ENCODE results near the gene PNPLA2.

The PNPLA2 gene

GRCh38 chr11:825366-826226, 6.9 kb downstream of the PNPLA2 start:
- no peak for TF ChIP-seq CTCF (IDR thresholded peaks at IDR 0.05; ENCODE audit: low read depth, low read length)
- no peak overlapping the region for H3K4me3 ChIP-seq (replicated peaks in 1 of 2; ENCODE audit: low read depth in 2 of 2, low read length in 2 of 2)
- DNase-seq (ENCODE audit: low read depth in 2 of 2): no peak

- no peak for DNase-seq (ENCODE audit: low read depth in 2 of 2)
- TF ChIP-seq CTCF (IDR thresholded peaks at IDR 0.05; ENCODE audit: low read depth, low read length): no peak
- H3K4me3 ChIP-seq (replicated peaks in 1 of 2; ENCODE audit: low read depth in 2 of 2, low read length in 2 of 2): no peak overlapping the region
Observed at GRCh38 chr11:826227-826621, 7.5 kb downstream of the PNPLA2 start.

- TF ChIP-seq CTCF (IDR thresholded peaks at IDR 0.05; ENCODE audit: low read depth, low read length): no peak
- DNase-seq (ENCODE audit: low read depth in 2 of 2): no peak
- H3K4me3 ChIP-seq (replicated peaks in 1 of 2; ENCODE audit: low read depth in 2 of 2, low read length in 2 of 2): peak overlapping the region in 1 of 2 donors; percentile 22
Observed at GRCh38 chr11:826836-827145, 8.1 kb downstream of the PNPLA2 start.

DNA sequence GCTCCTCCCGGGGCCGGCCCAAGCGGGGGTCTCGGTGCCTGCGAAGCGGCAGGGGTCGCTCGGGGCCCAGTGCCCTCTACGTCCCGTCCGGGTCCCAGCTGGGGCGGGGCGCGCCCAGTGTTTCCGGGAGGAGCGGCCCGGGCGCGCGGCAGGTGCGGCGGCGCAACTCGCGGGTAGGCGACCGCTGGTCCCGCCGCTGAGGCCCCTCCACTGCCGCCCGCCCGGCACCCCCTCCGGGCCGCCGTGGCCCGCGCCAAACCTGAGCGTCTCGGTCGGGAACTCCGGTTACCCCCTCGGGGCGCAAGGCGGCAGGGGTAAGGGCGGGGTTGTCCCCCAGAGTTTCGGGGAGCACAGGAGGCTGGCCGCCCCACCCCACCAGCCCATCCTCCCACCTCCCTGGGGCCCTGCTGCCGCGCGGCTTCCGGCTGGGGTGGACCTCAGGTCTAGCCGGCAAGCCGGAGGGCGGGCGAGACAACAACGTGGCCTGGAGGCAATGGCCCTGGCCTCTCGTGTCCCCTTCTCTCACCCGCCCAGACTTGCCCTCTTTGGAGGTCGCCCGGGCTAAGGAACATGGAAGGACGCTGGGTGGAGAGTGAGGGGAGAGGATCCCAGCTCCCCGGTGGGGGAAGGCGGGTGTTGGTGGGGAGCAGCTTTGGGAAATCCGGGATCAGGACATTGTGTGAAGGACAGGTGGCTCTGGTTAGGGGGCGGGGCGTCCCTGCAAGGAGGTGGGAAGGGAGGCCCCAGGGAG, 8.6 kb downstream of the PNPLA2 start:
- no peak for TF ChIP-seq CTCF (IDR thresholded peaks at IDR 0.05; ENCODE audit: low read depth, low read length)
- no peak for DNase-seq (ENCODE audit: low read depth in 2 of 2)
- H3K4me3 ChIP-seq (replicated peaks in 1 of 2; ENCODE audit: low read depth in 2 of 2, low read length in 2 of 2): peak overlapping the region in 1 of 2 donors; percentile 22

DNA sequence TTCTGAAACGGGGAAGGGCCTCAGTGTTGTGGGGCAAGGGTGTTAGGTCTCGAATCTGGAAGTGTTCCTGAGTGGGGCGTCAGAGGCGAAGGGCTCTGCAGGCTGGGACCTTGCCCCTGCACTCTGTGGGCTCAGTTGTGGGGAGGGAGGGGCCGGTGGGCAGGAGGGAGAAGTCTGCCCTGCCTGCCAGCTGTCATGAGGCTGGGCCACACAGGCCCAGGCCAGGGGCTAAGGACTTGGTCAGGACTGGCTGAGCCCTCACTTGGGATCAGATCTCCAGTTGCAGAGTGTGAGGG, 9.1 kb downstream of the PNPLA2 start, which contains the start of gene CRACR2B:
Gene CRACR2B, plus strand, starts transcription at position 23 of the 296 bp plus-strand sequence. CDS start 689 bp downstream, outside the sequence.
- H3K4me3 ChIP-seq (replicated peaks in 1 of 2; ENCODE audit: low read depth in 2 of 2, low read length in 2 of 2): peak within 1 kb of the TSS in 1 of 2 donors; percentile 22
- no peak for TF ChIP-seq CTCF (IDR thresholded peaks at IDR 0.05; ENCODE audit: low read depth, low read length)

GRCh38 chr11:828506-829175, 9.9 kb downstream of the PNPLA2 start:
- DNase-seq (ENCODE audit: low read depth in 2 of 2): no peak
- TF ChIP-seq CTCF (IDR thresholded peaks at IDR 0.05; ENCODE audit: low read depth, low read length): no peak
- no peak overlapping the region for H3K4me3 ChIP-seq (replicated peaks in 1 of 2; ENCODE audit: low read depth in 2 of 2, low read length in 2 of 2)

More for the DNA sequence above, 9.1 kb downstream of the PNPLA2 start, which contains the start of gene CRACR2B:
- DNase-seq (ENCODE audit: low read depth in 2 of 2): no peak

Measured in cardiac fibroblast (primary cell).